ENCODE results near the gene HIF1AN.

DNA sequence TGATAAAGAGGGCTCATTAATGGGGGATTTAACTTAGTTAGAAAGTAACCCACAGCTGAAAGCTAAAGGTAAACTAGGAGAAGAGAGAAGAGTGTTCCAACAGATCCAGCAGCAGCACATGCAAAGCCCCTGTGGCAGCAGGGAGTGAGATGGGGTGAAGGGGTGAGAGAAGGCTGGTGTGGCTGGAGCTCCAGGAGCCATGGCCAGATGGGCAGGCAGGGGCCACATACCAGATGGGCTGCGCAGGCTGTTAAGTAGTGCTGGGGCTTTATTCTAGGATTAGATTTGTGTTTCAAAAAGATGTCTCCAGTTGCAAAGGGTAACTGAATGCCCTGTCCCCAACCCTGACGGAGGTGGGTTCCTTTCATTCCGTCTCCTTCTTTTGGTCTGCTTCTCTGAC lies 33.2 kb downstream of the HIF1AN start:
- TF ChIP-seq EZH2 (IDR thresholded peaks at IDR 0.05; ENCODE audit: low read length) (no peak), CTCF (optimal IDR thresholded peaks at IDR 0.05 in 1 of 3, IDR thresholded peaks at IDR 0.05 in 1 of 3, conservative IDR thresholded peaks at IDR 0.05 in 1 of 3; ENCODE audit: extremely low read depth in 1 of 3, insufficient read depth in 2 of 3, low read length in 3 of 3) (no peak)

All from keratinocyte (primary cell).